ENCODE measurements around the gene POM121.
"Not testable (repeated sequence)": the region's sequence is repeated elsewhere in the genome, so short reads cannot be mapped to it uniquely, and the experiment has no call there.

DNA sequence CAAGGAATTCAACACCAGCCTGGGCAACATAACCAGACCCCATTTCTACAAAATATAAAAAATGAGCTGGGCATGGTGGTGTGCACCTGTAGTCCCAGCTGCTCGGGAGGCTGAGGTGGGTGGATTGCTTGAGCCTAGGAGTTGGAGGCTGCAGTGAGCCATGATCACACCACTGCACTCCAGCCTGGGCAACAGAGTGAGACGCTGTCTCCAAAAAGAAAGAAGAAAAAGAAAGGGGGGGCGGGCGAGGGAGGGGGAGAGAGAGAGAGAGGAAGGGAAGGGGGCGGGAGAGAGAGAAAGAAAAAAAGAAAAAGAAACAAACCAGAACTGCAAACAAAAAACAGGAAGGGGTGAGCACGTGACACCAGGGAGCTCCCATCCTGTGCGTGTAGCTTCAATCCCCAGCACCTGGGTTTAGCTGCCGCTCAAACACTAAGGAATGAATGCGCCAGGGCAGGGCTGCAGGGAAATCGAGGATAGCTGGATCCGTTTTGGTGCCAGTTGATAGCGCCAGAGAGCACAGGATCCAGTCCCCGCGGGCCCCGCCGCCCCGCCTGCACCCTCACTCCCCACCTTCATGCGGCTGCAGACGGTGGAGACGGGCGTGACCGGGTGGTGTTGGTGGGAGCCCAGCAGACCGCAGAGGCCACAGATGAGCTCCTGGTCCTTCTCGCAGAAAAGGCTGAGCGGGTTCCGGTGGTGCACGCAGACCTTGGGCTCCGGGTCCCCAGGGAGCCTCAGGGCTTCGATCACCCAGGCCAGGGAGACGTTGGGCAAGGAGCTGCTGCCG is 40.5 kb downstream of the POM121 start:
- not testable (repeated sequence) for TF ChIP-seq SMC3 (IDR thresholded peaks at IDR 0.05; ENCODE audit: low read depth, low read length); MXI1 (IDR thresholded peaks at IDR 0.05; ENCODE audit: low read depth, low read length); RFX5 (IDR thresholded peaks at IDR 0.05; ENCODE audit: low read length); POLR2AphosphoS5 (IDR thresholded peaks at IDR 0.05; ENCODE audit: low read depth, low read length); TCF12 (IDR thresholded peaks at IDR 0.05); MAX (IDR thresholded peaks at IDR 0.05; ENCODE audit: low read depth)
- TF ChIP-seq, protein P1, sequence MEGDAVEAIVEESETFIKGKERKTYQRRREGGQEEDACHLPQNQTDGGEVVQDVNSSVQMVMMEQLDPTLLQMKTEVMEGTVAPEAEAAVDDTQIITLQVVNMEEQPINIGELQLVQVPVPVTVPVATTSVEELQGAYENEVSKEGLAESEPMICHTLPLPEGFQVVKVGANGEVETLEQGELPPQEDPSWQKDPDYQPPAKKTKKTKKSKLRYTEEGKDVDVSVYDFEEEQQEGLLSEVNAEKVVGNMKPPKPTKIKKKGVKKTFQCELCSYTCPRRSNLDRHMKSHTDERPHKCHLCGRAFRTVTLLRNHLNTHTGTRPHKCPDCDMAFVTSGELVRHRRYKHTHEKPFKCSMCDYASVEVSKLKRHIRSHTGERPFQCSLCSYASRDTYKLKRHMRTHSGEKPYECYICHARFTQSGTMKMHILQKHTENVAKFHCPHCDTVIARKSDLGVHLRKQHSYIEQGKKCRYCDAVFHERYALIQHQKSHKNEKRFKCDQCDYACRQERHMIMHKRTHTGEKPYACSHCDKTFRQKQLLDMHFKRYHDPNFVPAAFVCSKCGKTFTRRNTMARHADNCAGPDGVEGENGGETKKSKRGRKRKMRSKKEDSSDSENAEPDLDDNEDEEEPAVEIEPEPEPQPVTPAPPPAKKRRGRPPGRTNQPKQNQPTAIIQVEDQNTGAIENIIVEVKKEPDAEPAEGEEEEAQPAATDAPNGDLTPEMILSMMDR (IDR thresholded peaks at IDR 0.05) = not testable (repeated sequence)
